HepG2 (cell line): ENCODE data around the gene TNKS1BP1. TPM values are rescaled to one million over a fixed set of nuclear protein-coding genes. Genes with fewer than 3 reads are reported as not detected.

Source experiments
- ATM ChIP-seq: fragments of 450-650 bp; IDR thresholded peaks from 2 replicates; pipeline ENCODE4 v1.7.1; 2017; ENCODE audit warnings: mild to moderate bottlenecking, borderline replicate concordance
- NAIF1 ChIP-seq: sonication (generic); formaldehyde crosslinking; IDR thresholded peaks from 2 replicates; pipeline ENCODE4 v1.5.0; 2020; ENCODE audit warnings: mild to moderate bottlenecking, missing genetic modification reagents, borderline replicate concordance
- NCOA1 ChIP-seq: sonication (generic); formaldehyde crosslinking; IDR thresholded peaks from 2 replicates; pipeline ENCODE4 v1.9.0; 2021; ENCODE audit warnings: missing genetic modification reagents
- NCOA2 ChIP-seq: sonication (generic); formaldehyde crosslinking; IDR thresholded peaks from 2 replicates; pipeline ENCODE4 v1.8.0; 2022; ENCODE audit warnings: inconsistent platforms
- NR2F1 ChIP-seq, 2 experiments: fragments of 450-650 bp in 1 of 2; formaldehyde crosslinking in 1 of 2; IDR thresholded peaks; 2 replicates each; pipeline versions ENCODE4 v1.5.0 to v1.6.1; 2016 to 2020; ENCODE audit warnings: mild to moderate bottlenecking in 1 of 2, missing compliant biosample characterization in 1 of 2, missing genetic modification reagents in 1 of 2, moderate library complexity in 1 of 2
- NR2F2 ChIP-seq: IDR thresholded peaks from 2 replicates; pipeline ENCODE4 v1.6.1; 2012; ENCODE audit warnings: low read depth, inconsistent platforms, borderline replicate concordance
- SP4 ChIP-seq: sonication (generic); formaldehyde crosslinking; IDR thresholded peaks from 2 replicates; pipeline ENCODE4 v1.8.1; 2023; ENCODE audit warnings: mild to moderate bottlenecking, missing genetic modification reagents
- TCF12 ChIP-seq, 2 experiments: fragments of 450-650 bp in 1 of 2; sonication (generic) in 1 of 2; formaldehyde crosslinking in 1 of 2; IDR thresholded peaks; 2 replicates each; pipeline versions ENCODE4 v1.6.1 to v1.8.0; 2017 to 2022; ENCODE audit warnings: antibody characterized with exemption in 1 of 2, mild to moderate bottlenecking in 1 of 2, missing genetic modification reagents in 1 of 2, moderate library complexity in 1 of 2
- ZMYM4 ChIP-seq: sonication (generic); formaldehyde crosslinking; IDR thresholded peaks from 2 replicates; pipeline ENCODE4 v1.8.1; 2023; ENCODE audit warnings: mild to moderate bottlenecking, missing genetic modification reagents
- ZNF224 ChIP-seq: sonication (generic); formaldehyde crosslinking; IDR thresholded peaks from 2 replicates; pipeline ENCODE4 v1.5.0; 2020; ENCODE audit warnings: mild to moderate bottlenecking, missing genetic modification reagents
- ZNF329 ChIP-seq: sonication (generic); formaldehyde crosslinking; IDR thresholded peaks from 2 replicates; pipeline ENCODE4 v1.9.0; 2021; ENCODE audit warnings: low read depth, mild to moderate bottlenecking, missing genetic modification reagents
- ZNF564 ChIP-seq: sonication (generic); formaldehyde crosslinking; IDR thresholded peaks from 2 replicates; pipeline ENCODE4 v1.8.1; 2023; ENCODE audit warnings: mild to moderate bottlenecking, missing genetic modification reagents
- ZNF607 ChIP-seq: sonication (generic); formaldehyde crosslinking; IDR thresholded peaks from 2 replicates; pipeline ENCODE4 v1.5.1; 2020; ENCODE audit warnings: missing genetic modification reagents, mild to moderate bottlenecking, borderline replicate concordance
- polyA plus RNA-seq, 8 experiments: library from polyadenylated mRNA; depleted of rRNA in 3 of 8; stranded (reverse) in 7 of 8; unstranded in 1 of 8; fragments of >200 nt; fragmentation: Illumina TruSeq in 4 of 8; extraction: Trizol in 4 of 8; gene quantifications; 2 replicates each; pipeline versions ENCODE4 v1.2.1 to v1.2.3, GENCODE V29; 2011 to 2016; ENCODE audit warnings: low read depth in 4 of 8, missing spikeins in 1 of 8, mixed read lengths in 1 of 8; ENCODE audit not compliant: insufficient read depth in 1 of 8
- total RNA-seq, 5 experiments: library from RNA; depleted of rRNA; stranded (reverse); fragments of >200 nt; fragmentation: Illumina TruSeq; extraction: Trizol; gene quantifications; 2 replicates each; pipeline ENCODE4 v1.2.3, GENCODE V29; 2016; ENCODE audit warnings: low read depth in 1 of 5
- TF ChIP-seq, protein P1 (sequence below): IDR thresholded peaks from 2 replicates; pipeline ENCODE4 v1.6.1; 2016; ENCODE audit warnings: mild to moderate bottlenecking, missing biosample characterization, missing genetic modification reagents
- TF ChIP-seq, protein P2 (sequence below): sonication (generic); formaldehyde crosslinking; IDR thresholded peaks from 2 replicates; pipeline ENCODE4 v1.5.1; 2020; ENCODE audit warnings: missing genetic modification reagents, mild to moderate bottlenecking, borderline replicate concordance
- TF ChIP-seq, protein P3 (sequence below): sonication (generic); formaldehyde crosslinking; IDR thresholded peaks from 2 replicates; pipeline ENCODE4 v1.4.0; 2020; ENCODE audit warnings: missing genetic modification reagents
- TF ChIP-seq, protein P4 (sequence below): sonication (generic); formaldehyde crosslinking; IDR thresholded peaks from 2 replicates; pipeline ENCODE4 v1.5.0; 2020; ENCODE audit warnings: mild to moderate bottlenecking, missing genetic modification reagents, moderate library complexity
- TF ChIP-seq, protein P5 (sequence below): sonication (generic); formaldehyde crosslinking; conservative IDR thresholded peaks from 2 replicates; pipeline ENCODE4 v1.8.0; 2022; ENCODE audit warnings: mild to moderate bottlenecking, moderate library complexity, missing genetic modification reagents

The TNKS1BP1 gene
- total and polyA plus RNA-seq, 2 of the 13 experiments (the other 11 are each of a cell fraction or from before 2014, with no cell fraction given), result 13.7 to 15.0 TPM

DNA sequence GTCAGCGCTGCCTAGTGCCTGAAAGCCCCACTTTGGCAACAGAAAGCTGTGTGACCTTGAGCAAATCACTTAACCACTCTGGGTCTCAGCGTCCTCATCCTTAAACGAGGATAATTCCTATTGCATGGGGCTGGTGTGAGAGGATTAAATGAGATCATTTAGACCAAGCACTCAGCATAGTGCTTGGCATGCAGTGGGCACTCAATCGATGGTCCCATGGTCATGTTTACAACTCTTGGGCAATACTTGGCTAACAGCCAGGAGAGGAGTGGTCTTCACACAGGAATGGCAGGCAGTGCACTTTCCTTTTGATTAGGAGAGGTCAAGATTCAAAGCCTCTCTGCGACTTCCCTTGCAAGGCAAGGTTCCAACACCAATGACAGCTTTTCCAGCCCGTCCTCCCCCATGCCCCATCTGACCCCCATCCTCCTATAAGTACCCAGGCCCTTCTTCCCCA is 14.1 kb downstream of the TNKS1BP1 start (continued):
- TF ChIP-seq ZNF564 (CRISPR knock-in tag) (no peak), ATM (no peak), ZNF224 (CRISPR knock-in tag) (peak; percentile 53; the same call in 1 of the 2 replicates), NR2F1 (CRISPR knock-in tag; IDR thresholded peaks at IDR 0.05) (no peak), ZMYM4 (CRISPR knock-in tag) (peak; percentile 68; the same call in 1 of the 2 replicates), ZNF329 (no peak), NAIF1 (no peak), TCF12 (IDR thresholded peaks at IDR 0.05) (no peak), TCF12 (CRISPR knock-in tag; IDR thresholded peaks at IDR 0.05) (no peak), NR2F2 (peak; percentile 10; the same call in 1 of the 2 replicates), NCOA2 (CRISPR knock-in tag) (peak; percentile 42), SP4 (0 out of 2 replicates have a peak, but pooled peaks have one; percentile 14), ZNF607 (CRISPR knock-in tag) (no peak), NCOA1 (no peak)
- TF ChIP-seq, protein P1, sequence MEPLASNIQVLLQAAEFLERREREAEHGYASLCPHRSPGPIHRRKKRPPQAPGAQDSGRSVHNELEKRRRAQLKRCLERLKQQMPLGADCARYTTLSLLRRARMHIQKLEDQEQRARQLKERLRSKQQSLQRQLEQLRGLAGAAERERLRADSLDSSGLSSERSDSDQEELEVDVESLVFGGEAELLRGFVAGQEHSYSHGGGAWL (CRISPR knock-in tag), result no peak
- TF ChIP-seq, protein P2, sequence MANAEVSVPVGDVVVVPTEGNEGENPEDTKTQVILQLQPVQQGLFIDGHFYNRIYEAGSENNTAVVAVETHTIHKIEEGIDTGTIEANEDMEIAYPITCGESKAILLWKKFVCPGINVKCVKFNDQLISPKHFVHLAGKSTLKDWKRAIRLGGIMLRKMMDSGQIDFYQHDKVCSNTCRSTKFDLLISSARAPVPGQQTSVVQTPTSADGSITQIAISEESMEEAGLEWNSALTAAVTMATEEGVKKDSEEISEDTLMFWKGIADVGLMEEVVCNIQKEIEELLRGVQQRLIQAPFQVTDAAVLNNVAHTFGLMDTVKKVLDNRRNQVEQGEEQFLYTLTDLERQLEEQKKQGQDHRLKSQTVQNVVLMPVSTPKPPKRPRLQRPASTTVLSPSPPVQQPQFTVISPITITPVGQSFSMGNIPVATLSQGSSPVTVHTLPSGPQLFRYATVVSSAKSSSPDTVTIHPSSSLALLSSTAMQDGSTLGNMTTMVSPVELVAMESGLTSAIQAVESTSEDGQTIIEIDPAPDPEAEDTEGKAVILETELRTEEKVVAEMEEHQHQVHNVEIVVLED (CRISPR knock-in tag), result peak; percentile 1; the same call in 1 of the 2 replicates
- TF ChIP-seq, protein P3, sequence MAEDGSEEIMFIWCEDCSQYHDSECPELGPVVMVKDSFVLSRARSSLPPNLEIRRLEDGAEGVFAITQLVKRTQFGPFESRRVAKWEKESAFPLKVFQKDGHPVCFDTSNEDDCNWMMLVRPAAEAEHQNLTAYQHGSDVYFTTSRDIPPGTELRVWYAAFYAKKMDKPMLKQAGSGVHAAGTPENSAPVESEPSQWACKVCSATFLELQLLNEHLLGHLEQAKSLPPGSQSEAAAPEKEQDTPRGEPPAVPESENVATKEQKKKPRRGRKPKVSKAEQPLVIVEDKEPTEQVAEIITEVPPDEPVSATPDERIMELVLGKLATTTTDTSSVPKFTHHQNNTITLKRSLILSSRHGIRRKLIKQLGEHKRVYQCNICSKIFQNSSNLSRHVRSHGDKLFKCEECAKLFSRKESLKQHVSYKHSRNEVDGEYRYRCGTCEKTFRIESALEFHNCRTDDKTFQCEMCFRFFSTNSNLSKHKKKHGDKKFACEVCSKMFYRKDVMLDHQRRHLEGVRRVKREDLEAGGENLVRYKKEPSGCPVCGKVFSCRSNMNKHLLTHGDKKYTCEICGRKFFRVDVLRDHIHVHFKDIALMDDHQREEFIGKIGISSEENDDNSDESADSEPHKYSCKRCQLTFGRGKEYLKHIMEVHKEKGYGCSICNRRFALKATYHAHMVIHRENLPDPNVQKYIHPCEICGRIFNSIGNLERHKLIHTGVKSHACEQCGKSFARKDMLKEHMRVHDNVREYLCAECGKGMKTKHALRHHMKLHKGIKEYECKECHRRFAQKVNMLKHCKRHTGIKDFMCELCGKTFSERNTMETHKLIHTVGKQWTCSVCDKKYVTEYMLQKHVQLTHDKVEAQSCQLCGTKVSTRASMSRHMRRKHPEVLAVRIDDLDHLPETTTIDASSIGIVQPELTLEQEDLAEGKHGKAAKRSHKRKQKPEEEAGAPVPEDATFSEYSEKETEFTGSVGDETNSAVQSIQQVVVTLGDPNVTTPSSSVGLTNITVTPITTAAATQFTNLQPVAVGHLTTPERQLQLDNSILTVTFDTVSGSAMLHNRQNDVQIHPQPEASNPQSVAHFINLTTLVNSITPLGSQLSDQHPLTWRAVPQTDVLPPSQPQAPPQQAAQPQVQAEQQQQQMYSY (CRISPR knock-in tag), result no peak
- TF ChIP-seq, protein P4, sequence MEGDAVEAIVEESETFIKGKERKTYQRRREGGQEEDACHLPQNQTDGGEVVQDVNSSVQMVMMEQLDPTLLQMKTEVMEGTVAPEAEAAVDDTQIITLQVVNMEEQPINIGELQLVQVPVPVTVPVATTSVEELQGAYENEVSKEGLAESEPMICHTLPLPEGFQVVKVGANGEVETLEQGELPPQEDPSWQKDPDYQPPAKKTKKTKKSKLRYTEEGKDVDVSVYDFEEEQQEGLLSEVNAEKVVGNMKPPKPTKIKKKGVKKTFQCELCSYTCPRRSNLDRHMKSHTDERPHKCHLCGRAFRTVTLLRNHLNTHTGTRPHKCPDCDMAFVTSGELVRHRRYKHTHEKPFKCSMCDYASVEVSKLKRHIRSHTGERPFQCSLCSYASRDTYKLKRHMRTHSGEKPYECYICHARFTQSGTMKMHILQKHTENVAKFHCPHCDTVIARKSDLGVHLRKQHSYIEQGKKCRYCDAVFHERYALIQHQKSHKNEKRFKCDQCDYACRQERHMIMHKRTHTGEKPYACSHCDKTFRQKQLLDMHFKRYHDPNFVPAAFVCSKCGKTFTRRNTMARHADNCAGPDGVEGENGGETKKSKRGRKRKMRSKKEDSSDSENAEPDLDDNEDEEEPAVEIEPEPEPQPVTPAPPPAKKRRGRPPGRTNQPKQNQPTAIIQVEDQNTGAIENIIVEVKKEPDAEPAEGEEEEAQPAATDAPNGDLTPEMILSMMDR (CRISPR knock-in tag), result no peak
- TF ChIP-seq, protein P5, sequence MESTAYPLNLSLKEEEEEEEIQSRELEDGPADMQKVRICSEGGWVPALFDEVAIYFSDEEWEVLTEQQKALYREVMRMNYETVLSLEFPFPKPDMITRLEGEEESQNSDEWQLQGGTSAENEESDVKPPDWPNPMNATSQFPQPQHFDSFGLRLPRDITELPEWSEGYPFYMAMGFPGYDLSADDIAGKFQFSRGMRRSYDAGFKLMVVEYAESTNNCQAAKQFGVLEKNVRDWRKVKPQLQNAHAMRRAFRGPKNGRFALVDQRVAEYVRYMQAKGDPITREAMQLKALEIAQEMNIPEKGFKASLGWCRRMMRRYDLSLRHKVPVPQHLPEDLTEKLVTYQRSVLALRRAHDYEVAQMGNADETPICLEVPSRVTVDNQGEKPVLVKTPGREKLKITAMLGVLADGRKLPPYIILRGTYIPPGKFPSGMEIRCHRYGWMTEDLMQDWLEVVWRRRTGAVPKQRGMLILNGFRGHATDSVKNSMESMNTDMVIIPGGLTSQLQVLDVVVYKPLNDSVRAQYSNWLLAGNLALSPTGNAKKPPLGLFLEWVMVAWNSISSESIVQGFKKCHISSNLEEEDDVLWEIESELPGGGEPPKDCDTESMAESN (CRISPR knock-in tag), result no peak
